PC-9 (cell line): ENCODE data around the gene EME1. TPM values are rescaled to one million over a fixed set of nuclear protein-coding genes. Genes with fewer than 3 reads are reported as not detected.
"Not testable (repeated sequence)": the region's sequence is repeated elsewhere in the genome, so short reads cannot be mapped to it uniquely, and the experiment has no call there.

Experiments
- BruUV-seq: library from RNA; stranded (reverse); fragments of 400-500 nt; replicated peaks from 2 replicates; lab custom pipeline; 2021; lab: Mats Ljungman, UMichigan
- CTCF ChIA-PET: fragments of 300-600 bp; sonication (Branson Sonifier 250); formaldehyde crosslinking; loops from one replicate; lab custom pipeline; 2022; ENCODE audit warnings: antibody characterized with exemption; lab: Charles Lee
- POLR2A ChIA-PET: fragments of 300-600 bp; sonication (Branson Sonifier 250); formaldehyde crosslinking; loops from one replicate; lab custom pipeline; 2022; ENCODE audit warnings: antibody characterized with exemption; ENCODE audit not compliant: unreplicated experiment; lab: Charles Lee
- DNase-seq, 2 experiments: peaks; one replicate each; pipeline versions ENCODE4 v3.0.0 to v3.0.0-alpha.2; 2015 to 2022; ENCODE audit warnings: mixed read lengths in 1 of 2
- H2AFZ ChIP-seq: fragments of 200-600 bp; sonication (generic); 2 replicates; pipeline ENCODE4 v1.8.1; 2017; ENCODE audit warnings: antibody characterized with exemption
- H3F3A ChIP-seq: fragments of 200-600 bp; sonication (generic); 2 replicates; pipeline ENCODE4 v1.8.1; 2017; ENCODE audit warnings: antibody characterized with exemption, mild to moderate bottlenecking, low read depth; ENCODE audit not compliant: insufficient read depth
- H3K27ac ChIP-seq: fragments of 200-600 bp; sonication (generic); 2 replicates; pipeline ENCODE4 v1.6.1; 2016; ENCODE audit warnings: mixed run types
- H3K27me3 ChIP-seq: fragments of 200-600 bp; sonication (generic); 2 replicates; pipeline ENCODE4 v1.6.1; 2016; ENCODE audit warnings: low read depth, mixed run types; ENCODE audit not compliant: insufficient read depth
- H3K36me3 ChIP-seq: fragments of 200-600 bp; sonication (generic); 2 replicates; pipeline ENCODE4 v1.6.1; 2016; ENCODE audit warnings: low read depth, mixed run types
- H3K4me1 ChIP-seq: fragments of 200-600 bp; sonication (generic); replicated peaks from 2 replicates; pipeline ENCODE4 v1.6.1; 2016; ENCODE audit warnings: mixed run types; ENCODE audit not compliant: insufficient read depth
- H3K4me2 ChIP-seq: fragments of 200-600 bp; sonication (generic); 2 replicates; pipeline ENCODE4 v1.6.1; 2017; ENCODE audit warnings: mixed run types
- H3K4me3 ChIP-seq: fragments of 200-600 bp; sonication (generic); 2 replicates; pipeline ENCODE4 v1.6.1; 2016; ENCODE audit warnings: mixed run types
- H3K79me2 ChIP-seq: fragments of 200-600 bp; sonication (generic); 2 replicates; pipeline ENCODE4 v1.6.1; 2017; ENCODE audit warnings: low read depth, mixed run types
- H3K9me2 ChIP-seq: fragments of 200-600 bp; sonication (generic); 2 replicates; pipeline ENCODE4 v1.8.1; 2017; ENCODE audit warnings: mild to moderate bottlenecking; ENCODE audit not compliant: insufficient read depth
- H3K9me3 ChIP-seq: fragments of 200-600 bp; sonication (generic); 2 replicates; pipeline ENCODE4 v1.8.1; 2016; ENCODE audit warnings: low read depth; ENCODE audit not compliant: insufficient read depth
- H4K20me1 ChIP-seq: fragments of 200-600 bp; sonication (generic); 2 replicates; pipeline ENCODE4 v1.8.1; 2017; ENCODE audit not compliant: insufficient read depth
- EZH2 ChIP-seq: fragments of 200-600 bp; sonication (generic); IDR thresholded peaks from 2 replicates; pipeline ENCODE4 v1.8.0; 2017; ENCODE audit warnings: antibody characterized with exemption, low read depth
- intact Hi-C: fragments of 100-400 bp; cut with micrococcal nuclease; formaldehyde crosslinking; loops from one replicate; pipeline ENCODE4 v1.10.0; 2022; ENCODE audit not compliant: unreplicated experiment
- total RNA-seq: library from RNA; stranded (reverse); gene quantifications from 2 replicates; pipeline ENCODE4 v1.2.3, GENCODE V29; 2021
- TF ChIP-seq, protein P1 (sequence below): fragments of 200-600 bp; sonication (generic); conservative IDR thresholded peaks from 2 replicates; pipeline ENCODE4 v1.6.1; 2017; ENCODE audit warnings: mixed run types, antibody characterized with exemption, mild to moderate bottlenecking, moderate library complexity

Gene EME1
- total RNA-seq, 1 experiment from 2014 or later: 21.0 TPM

DNA sequence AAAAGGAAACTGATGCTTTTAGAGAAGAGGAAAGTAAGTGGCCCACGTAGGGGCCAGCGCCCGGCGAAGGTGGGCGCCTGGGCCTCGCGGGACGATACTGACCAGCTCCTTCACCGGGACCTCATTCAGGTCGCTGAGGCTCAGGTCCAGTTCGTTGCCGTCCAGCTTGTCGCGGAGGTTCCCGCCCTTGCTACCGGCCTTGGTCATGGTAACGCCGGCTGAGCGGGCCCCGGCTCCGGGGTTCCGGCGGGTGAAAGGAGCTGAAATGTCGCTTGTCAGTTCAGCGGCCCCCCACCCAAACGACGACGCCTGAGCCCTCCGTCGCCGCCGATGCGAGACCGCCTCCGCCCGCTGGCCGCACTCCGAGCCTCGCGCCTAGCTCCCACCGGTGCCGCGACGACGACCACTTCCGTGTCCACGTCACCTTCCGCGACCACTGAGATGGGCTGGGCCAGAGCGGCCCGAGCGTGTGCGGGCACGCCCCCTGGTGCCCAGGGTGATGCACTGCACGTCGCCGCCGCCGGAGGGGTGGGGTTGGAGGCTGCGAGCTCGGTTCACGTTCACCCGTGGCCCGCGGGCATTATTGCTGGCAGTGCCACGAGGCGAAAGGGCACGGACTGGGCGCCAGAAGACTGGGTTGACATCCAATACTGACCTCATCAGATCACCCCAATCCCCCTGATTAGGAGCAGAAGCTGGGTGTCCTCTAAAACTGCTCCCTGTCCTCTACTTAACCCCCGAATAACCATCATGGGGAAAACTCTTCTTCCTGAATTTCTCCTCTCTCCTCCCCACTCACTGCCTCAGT is 24.3 kb downstream of the EME1 start, which contains the start of gene LRRC59:
Gene LRRC59 (minus strand): TSS at position 413 of the 808 bp plus-strand sequence. CDS start 206 bp downstream, at position 207.
- BruUV-seq: no TSS peak
- Histone ChIP-seq H3K36me3 (peaks cover 35% of the 10 kb centered on the region), H3K9me3 (no peaks in the 10 kb centered on the region), H3K4me3 (peak within 1 kb of the TSS; percentile 98), H3F3A (peaks cover 36% of the 10 kb centered on the region), H4K20me1 (peaks cover 33% of the 10 kb centered on the region), H3K27ac (peak within 1 kb of the TSS; percentile 79), H3K4me2 (peak within 1 kb of the TSS; percentile 97), H3K9me2 (no peaks in the 10 kb centered on the region), H3K79me2 (peaks cover 49% of the 10 kb centered on the region), H3K4me1 (peaks cover 46% of the 10 kb centered on the region), H2AFZ (peak within 1 kb of the TSS; percentile 77), H3K27me3 (no peaks in the 10 kb centered on the region)
- peak; percentile 64 to 88 for DNase-seq
- TF ChIP-seq, protein P1, sequence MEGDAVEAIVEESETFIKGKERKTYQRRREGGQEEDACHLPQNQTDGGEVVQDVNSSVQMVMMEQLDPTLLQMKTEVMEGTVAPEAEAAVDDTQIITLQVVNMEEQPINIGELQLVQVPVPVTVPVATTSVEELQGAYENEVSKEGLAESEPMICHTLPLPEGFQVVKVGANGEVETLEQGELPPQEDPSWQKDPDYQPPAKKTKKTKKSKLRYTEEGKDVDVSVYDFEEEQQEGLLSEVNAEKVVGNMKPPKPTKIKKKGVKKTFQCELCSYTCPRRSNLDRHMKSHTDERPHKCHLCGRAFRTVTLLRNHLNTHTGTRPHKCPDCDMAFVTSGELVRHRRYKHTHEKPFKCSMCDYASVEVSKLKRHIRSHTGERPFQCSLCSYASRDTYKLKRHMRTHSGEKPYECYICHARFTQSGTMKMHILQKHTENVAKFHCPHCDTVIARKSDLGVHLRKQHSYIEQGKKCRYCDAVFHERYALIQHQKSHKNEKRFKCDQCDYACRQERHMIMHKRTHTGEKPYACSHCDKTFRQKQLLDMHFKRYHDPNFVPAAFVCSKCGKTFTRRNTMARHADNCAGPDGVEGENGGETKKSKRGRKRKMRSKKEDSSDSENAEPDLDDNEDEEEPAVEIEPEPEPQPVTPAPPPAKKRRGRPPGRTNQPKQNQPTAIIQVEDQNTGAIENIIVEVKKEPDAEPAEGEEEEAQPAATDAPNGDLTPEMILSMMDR: peak; percentile 96
- no peak for TF ChIP-seq EZH2
- ChIA-PET POLR2A (interaction anchor here (0.6 to 0.7 kb wide), 4 partner anchors 30 to 415 kb away, joined by 3 to 5 read pairs (median 4); no protein-coding TSS in a partner anchor), CTCF (interaction anchor here (0.6 to 2.0 kb wide), 10 partner anchors 23 to 1326 kb away, joined by 3 to 19 read pairs (median 6); partner anchors contain the start of gene RSAD1)
- intact Hi-C loops: loop anchor here (1.0 to 2.0 kb wide), 3 partner anchors 29 to 81 kb away; partner anchors contain the start of genes ACSF2 and RSAD1

DNA sequence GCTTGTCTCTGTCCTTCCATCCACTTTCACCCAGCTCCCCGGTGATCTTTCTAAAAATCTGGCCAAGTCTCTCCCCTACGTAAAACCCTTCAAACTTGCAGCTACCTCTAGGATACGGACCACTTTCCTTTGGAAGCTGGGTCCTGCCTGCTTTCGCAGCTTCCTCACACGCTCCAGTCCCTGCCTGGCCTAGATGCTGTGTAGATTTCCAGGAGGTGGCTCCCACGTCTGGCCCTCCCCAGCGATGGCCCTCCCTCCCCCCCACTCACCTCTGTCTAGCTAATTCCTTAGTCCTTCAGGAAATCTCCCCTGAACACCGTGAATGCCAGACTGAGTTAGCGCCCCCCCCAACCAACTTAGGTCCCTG is 24.9 kb downstream of the EME1 start:
- H3K27me3 ChIP-seq: no peaks in the 10 kb centered on the region
- no TSS peak for BruUV-seq
- H3K4me2 ChIP-seq: peak overlapping the region; percentile 97
- H3K36me3 ChIP-seq: peaks cover 30% of the 10 kb centered on the region
- peaks cover 33% of the 10 kb centered on the region for H4K20me1 ChIP-seq
- H3K4me3 ChIP-seq: peak overlapping the region; percentile 98; the same call in 1 of the 2 replicates
- H3K9me3 ChIP-seq: no peaks in the 10 kb centered on the region
- intact Hi-C loops: loop anchor here (1.0 to 2.0 kb wide), 3 partner anchors 29 to 80 kb away; partner anchors contain the start of genes ACSF2 and RSAD1
- ChIA-PET POLR2A (interaction anchor here (0.6 kb wide), 1 partner anchor 46 kb away, joined by 4 read pairs; no protein-coding TSS in a partner anchor), CTCF (interaction anchor here (1.2 to 2.0 kb wide), 5 partner anchors 23 to 81 kb away, joined by 4 to 19 read pairs (median 6); partner anchors contain the start of gene RSAD1)
- peaks cover 44% of the 10 kb centered on the region for H3K79me2 ChIP-seq
- peak overlapping the region; percentile 77; the same call in 1 of the 2 replicates for H2AFZ ChIP-seq
- TF ChIP-seq, protein P1: no peak
- no peak for TF ChIP-seq EZH2
- peaks cover 30% of the 10 kb centered on the region for H3F3A ChIP-seq
- peaks cover 41% of the 10 kb centered on the region for H3K4me1 ChIP-seq
- no peaks in the 10 kb centered on the region for H3K9me2 ChIP-seq
- H3K27ac ChIP-seq: no peak overlapping the region
- no peak for DNase-seq

DNA sequence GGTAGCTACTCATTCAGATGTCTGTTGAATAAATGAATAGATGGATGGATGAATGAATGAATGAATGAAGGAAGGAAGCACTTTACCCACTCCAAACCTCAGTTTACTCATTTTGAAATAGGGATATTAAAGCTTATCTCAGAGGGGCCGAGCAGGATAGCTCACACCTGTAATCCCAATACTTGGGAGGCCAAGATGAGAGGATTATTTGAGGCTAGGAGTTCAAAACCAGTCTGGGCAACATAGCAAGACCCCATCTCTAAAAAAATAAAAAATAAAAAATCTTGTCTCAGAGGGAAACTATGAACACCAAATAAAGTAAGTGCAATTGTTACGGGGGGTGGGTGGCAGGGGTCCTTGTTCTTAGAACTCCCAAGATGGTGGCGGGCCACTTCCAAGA is 25.6 kb downstream of the EME1 start:
- H3K9me2 ChIP-seq, H3K4me3 ChIP-seq, BruUV-seq, DNase-seq, POLR2A ChIA-PET, H2AFZ ChIP-seq, H3K27me3 ChIP-seq, H3K27ac ChIP-seq, H3K4me2 ChIP-seq, intact Hi-C loops, H3K9me3 ChIP-seq: not testable (repeated sequence)
- CTCF ChIA-PET: interaction anchor here (2.0 kb wide), 1 partner anchor 42 kb away, joined by 8 read pairs; no protein-coding TSS in a partner anchor
- Histone ChIP-seq H4K20me1 (peaks cover 25% of the 10 kb centered on the region), H3K79me2 (peaks cover 36% of the 10 kb centered on the region), H3K4me1 (peaks cover 33% of the 10 kb centered on the region), H3K36me3 (peaks cover 22% of the 10 kb centered on the region), H3F3A (peaks cover 22% of the 10 kb centered on the region)

DNA sequence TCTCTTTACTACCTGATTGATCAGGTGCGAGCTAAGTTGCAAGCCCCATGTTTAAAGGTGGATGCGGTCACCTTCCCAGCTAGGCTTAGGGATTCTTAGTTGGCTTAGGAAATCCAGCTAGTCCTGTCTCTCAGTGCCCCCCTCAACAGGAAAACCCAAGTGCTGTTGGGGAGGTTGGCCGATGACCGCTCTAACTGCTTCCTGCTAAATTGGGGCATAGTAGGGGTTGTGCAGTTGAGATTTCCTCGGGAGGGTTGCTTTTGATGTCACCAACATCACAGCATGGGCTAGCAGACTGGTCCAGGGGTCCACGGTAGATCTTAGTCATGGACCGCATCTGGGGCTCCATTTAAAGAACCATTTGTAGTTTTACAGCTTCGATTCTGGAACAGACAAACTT is 26.6 kb downstream of the EME1 start:
- POLR2A ChIA-PET: interaction anchor here (0.6 kb wide), 1 partner anchor 262 kb away, joined by 7 read pairs; no protein-coding TSS in a partner anchor
- intact Hi-C loops, DNase-seq, H3K4me2 ChIP-seq, H3K9me2 ChIP-seq, H3K4me3 ChIP-seq, H3K9me3 ChIP-seq, BruUV-seq, H3K27ac ChIP-seq, CTCF ChIA-PET, H3K27me3 ChIP-seq, H2AFZ ChIP-seq: not testable (repeated sequence)
- Histone ChIP-seq H4K20me1 (peaks cover 18% of the 10 kb centered on the region), H3K4me1 (peaks cover 24% of the 10 kb centered on the region), H3K36me3 (peaks cover 13% of the 10 kb centered on the region), H3F3A (peaks cover 13% of the 10 kb centered on the region; the same call in 1 of the 2 replicates), H3K79me2 (peaks cover 27% of the 10 kb centered on the region)

DNA sequence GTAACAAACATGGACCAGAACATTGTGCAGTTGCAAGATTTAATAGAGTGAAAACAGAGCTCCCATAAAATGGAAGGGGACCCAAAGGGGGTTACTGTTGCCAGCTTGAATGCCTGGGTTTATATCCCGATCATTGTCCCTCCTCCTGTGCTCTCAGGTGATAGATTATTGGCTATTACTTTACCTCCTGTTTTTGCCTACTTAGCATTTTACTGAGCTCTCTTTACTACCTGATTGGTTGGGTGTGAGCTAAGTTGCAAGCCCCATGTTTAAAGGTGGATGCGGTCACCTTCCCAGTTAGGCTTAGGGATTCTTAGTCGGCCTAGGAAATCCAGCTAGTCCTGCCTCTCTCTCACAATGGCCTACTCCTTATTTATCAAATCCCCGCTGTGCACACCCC is 32.3 kb downstream of the EME1 start:
- intact Hi-C loops, H4K20me1 ChIP-seq, H2AFZ ChIP-seq, H3K36me3 ChIP-seq, H3F3A ChIP-seq, H3K9me2 ChIP-seq, DNase-seq, H3K9me3 ChIP-seq, BruUV-seq, H3K27ac ChIP-seq, H3K4me1 ChIP-seq, H3K4me3 ChIP-seq, H3K79me2 ChIP-seq, H3K4me2 ChIP-seq, H3K27me3 ChIP-seq: not testable (repeated sequence)
- CTCF ChIA-PET: interaction anchor here (0.6 kb wide), 1 partner anchor 206 kb away, joined by 4 read pairs; no protein-coding TSS in a partner anchor
- POLR2A ChIA-PET: interaction anchor here (0.7 kb wide), 1 partner anchor 16 kb away, joined by 6 read pairs; no protein-coding TSS in a partner anchor
